Measurements from ENCODE around the gene MCC.

Gene MCC

GRCh38 chr5:113364466-113364865 is 123.8 kb downstream of the MCC start:
- DNase-seq (ENCODE audit: low spot score): no peak

DNA sequence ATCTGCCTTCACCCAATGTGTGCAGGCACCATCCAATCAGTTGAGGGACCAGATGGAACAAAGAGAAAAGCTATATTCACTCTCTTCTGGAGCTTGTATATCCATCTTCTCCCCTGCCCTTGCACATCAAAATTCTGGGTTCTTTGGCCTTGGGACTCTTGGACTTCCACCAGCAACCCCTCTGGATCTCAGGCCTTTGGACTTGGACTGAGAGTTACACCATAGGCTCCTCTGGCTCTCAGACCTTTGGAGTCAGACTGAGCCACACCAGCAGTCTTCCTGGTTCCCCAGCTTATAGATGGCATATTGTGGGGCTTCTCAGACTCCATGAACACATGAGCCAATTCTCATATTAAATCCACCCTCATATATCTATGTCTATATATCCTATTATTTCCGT is 126.6 kb downstream of the MCC start:
- no peak for DNase-seq (ENCODE audit: low spot score)

DNA sequence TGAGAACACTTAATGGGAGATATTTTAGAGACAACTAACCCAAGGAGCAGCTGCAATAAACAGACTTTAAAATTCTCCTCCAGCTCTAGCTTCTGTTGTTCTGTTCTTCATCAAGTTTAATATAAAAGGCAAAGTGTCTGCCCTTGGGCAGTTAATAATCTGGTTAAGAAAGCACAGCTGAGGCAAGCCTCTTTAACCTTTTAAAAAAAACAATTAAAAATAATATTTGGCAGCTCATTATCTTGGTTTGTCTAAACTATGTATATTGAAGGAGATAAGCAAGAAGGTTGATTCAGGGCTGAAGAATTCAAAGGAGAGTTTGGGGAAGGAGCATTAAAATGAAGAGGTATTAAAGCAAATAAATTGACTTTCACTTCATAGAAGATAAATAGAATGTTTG is 128.8 kb downstream of the MCC start:
- no peak for DNase-seq (ENCODE audit: low spot score)

DNA sequence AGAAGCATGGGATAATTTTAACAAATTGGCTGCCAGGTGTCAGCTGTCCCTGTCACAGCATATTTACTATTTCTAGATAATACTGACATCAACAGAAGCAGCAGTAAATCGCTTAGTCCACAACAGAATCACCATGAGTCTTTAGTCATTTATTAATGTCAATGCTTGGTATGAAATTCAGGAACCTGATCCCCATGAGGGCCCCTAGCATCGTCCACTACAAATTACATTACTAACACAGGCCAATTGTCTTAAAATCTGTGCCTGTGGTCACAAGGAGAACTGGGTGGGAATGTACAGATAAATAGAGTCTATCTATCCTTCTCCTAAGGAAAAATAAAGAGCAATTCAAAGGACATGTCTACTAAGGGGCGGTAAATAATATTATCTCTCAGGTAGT is 129.6 kb downstream of the MCC start:
- no peak for DNase-seq (ENCODE audit: low spot score)

DNA sequence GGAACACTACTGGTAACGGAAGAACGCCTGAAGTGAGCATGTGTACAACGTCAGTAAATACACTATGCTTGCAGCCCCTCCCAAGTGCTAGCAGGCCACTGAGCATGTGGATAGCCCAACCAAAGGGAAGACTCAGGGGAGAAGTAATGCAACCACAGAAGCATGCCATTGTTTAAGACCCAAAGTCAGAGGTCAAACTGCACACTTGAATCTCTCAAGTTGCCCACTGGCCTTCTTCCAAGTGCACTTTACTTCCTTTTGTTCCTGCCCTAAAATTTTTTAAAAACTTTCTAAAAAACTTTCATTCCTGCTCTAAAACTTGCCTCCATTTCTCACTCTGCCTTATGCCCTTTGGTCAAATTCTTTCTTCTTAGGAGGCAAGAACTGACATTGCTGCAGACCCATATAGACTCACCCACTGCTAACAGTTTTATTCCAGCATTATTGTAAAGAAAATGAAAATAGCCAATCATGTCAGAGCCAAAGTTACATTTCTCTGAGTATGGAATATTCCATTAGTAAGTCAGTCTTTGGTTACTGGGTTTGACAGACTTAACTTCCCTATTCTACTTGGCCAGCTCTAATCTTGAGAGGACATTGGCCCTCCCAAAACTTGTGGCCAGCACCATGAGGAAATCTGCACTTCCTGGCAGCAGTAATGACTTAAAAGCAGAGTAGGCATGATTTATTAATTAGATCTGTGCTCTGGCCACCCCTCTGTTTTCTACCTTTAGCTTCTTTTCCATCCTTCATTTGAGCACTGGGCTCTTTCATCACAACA is 130.4 kb downstream of the MCC start:
- DNase-seq (ENCODE audit: low spot score): no peak

- no peak for DNase-seq (ENCODE audit: low spot score)
Measured at GRCh38 chr5:113356487-113356886, 131.8 kb downstream of the MCC start.

DNA sequence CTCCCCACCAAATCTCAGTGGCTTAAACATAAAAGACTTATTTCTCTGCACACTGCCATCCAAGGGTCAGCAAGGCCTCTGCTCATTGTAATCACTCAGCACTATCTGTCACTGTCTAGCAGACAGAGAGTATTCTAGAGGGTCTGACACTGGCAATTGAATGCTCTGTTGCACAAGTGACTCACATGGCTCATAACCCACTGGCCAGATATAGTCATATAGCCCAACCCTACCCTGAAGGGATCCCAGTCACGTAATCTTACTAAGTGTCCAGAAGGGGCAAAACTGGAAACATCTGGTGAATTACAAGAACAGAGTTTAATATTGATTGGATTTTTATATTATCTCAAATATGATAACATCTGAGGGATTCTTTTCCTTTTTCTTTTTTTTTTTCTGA is 134.2 kb downstream of the MCC start:
- DNase-seq (ENCODE audit: low spot score): no peak

DNA sequence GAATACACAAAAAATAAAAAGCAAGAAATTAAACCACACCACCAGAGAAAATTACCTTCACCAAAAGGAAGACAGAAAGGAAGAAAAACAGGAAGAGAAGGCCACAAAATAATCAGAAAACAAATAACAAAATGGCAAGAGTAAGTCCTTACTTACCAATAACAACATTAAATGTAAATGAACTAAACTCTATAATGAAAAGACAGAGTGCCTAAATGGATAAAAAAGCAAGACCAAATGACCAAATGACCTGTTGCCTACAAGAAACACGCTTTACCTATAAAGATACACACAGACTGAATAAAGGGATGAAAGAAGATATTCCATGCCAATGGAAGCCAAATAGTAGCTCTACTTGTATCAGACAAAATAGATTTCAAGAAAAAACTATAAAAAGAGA is 140.7 kb downstream of the MCC start:
- no peak for DNase-seq (ENCODE audit: low spot score)

- DNase-seq (ENCODE audit: low spot score): no peak
Measured at GRCh38 chr5:113344973-113345940, 143.0 kb downstream of the MCC start.

- DNase-seq (ENCODE audit: low spot score): no peak
Measured at GRCh38 chr5:113343343-113343742, 144.9 kb downstream of the MCC start.

- DNase-seq (ENCODE audit: low spot score): no peak
Measured at GRCh38 chr5:113340537-113340936, 147.7 kb downstream of the MCC start.

- no peak for DNase-seq (ENCODE audit: low spot score)
Measured at GRCh38 chr5:113338628-113339027, 149.6 kb downstream of the MCC start.

DNA sequence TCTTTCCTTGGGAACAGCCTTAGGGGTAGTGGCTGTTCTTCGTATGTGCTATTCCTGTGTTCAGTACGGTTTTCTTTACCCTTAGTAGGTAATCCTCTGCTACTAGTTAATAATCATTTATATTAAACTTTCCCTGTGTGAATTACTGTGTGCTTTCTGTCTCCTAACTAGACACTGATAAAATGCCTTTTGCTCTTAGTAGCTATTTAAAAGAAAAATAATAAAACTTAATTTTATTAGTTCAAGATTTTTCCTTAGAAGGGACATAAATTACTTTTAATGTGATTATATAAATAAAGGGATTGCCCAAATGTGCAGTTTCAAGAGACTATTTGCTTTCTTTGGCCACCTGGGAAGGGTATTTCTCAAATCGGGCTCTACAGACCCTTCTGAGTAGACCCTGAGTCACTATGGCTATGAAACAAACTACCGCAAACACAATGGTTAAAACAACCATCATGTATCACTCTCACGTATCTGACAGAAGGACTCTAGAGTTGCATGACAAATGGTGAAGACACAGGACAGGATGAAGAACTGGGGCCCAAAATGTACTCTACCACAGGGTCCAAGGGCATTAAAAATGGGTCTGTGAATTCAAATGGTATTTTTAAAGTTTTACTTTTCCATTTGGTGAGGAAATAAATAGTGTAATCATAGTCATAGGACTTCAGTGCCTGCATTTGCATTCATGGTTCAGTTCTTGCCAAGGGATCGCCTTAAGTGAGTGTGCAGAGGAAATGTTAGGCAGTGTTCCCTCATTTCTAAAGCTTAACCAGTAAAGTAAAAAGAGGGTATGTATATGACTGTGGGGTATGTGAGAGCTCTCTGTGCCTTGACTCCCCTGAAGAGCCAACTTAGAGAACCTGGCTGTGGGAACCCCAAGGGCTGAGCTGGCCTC is 150.5 kb downstream of the MCC start:
- DNase-seq (ENCODE audit: low spot score): no peak

DNA sequence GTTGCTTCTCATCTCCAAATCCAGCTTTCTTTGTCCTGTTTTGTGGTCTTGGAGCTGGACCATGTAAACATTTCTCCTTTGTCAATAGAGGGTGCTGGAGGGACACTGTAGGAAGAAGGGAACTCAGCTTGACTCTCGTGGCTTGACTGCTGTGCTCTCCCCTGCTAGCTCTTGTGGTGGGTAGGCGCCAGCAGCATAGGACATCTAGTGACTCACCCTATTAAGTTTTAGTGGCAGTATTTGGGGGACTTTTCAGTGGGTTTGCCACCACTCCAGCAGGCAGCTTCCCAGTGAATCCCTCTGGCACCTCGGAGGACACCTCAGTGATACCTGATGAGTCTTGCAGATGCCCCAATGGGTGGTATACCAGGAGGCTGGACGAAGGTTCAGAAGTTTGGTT is 151.3 kb downstream of the MCC start:
- peak; percentile 22 for DNase-seq (ENCODE audit: low spot score)

DNA sequence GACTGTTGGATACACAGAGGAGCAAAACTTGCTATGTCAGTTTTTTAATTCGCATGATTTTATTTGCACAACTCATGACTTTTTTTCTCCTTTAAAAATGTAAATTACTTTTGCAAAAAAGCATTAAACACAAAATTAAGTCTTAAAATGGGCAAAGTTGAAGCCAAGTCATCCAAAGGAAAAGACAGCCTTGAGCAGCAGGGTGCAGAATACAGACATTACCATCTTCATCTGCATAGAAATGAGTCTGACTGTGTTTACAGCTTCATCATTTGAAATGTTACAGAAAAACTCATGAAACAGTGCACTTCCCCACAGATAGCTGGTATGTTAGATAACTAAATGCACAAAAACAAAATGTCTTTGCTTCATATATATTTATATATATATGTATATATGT is 154.8 kb downstream of the MCC start:
- no peak for DNase-seq (ENCODE audit: low spot score)

DNA sequence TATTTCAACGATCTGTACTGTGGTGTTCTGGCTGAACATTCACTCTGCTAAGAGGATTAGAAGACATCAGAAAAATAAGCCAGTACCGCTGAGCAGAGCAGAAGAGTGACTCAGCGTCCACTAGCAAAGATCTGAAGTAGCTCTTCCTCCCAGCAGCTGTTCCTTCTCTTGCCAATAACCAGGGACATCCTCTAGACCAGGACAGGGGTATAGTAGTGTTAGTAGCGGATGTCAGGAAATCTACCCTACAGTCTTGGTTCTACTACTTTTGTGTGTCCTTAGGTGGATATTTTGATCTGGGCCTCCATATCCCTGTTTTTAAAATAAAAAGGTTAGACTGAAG is 157.1 kb downstream of the MCC start:
- DNase-seq (ENCODE audit: low spot score): no peak

GRCh38 chr5:113330533-113331208 is 157.6 kb downstream of the MCC start:
- peak; percentile 12 for DNase-seq (ENCODE audit: low spot score)

GRCh38 chr5:113329981-113330380 is 158.3 kb downstream of the MCC start:
- DNase-seq (ENCODE audit: low spot score): no peak

DNA sequence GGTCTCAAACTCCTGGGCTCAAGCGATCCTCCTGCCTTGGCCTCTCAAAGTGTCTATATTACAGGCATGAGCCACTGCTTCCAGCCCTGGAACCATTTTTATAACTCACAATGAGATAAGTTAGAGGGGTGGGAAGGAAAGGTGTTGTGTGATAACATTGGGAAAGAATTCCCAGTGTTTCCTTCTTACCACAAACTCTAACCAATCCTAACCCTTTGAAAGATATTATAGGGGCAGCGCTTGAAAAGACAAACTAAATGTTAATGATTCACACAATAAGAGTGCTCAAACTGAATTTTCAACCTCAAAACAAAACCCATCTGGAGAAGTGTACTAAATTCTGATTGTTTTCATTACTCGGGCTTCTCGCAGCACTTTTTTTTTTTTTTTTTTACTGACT is 163.2 kb downstream of the MCC start:
- DNase-seq (ENCODE audit: low spot score): no peak

- no peak for DNase-seq (ENCODE audit: low spot score)
Measured at GRCh38 chr5:113321276-113321675, 167.0 kb downstream of the MCC start.

GRCh38 chr5:113320273-113320780 is 167.9 kb downstream of the MCC start:
- DNase-seq (ENCODE audit: low spot score): no peak

Data from cerebellar cortex (tissue), 1 donor.